ENCODE measurements around the gene MTMR12.

DNA sequence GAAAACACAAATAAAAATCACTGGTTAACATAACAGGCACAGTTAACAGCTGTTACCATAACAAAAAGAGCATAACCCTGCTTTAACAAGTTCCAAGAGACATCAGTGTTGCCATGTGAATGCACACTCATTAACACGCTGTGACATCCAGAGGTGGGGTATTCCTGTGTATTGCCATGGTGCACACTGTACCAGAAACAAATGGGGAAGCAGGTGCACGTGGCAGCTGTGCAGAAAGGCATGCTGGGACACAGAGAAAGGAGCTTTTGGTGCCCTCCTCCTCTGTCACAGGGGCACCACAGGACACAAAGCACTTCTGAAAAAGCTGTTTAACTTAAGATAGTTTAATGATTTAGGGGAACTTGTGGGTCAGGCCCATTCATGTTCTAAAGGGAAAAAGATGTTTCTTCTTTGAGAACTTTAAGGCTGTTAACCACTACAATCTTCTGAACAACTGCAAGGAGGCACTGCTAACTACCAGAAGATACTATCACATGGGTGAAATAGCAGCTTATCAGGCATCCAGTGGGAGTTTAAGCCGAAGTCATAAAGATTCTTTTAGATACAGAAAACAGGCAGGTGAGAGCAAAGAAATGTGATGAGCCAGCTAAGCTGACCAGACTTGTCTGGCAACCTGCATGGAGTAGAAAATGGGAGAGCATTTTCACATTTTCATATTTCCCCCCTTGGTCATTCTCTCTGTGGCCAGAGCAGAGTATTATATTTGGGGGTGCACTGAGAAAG, 82.2 kb downstream of the MTMR12 start:
- TF ChIP-seq, protein P1, sequence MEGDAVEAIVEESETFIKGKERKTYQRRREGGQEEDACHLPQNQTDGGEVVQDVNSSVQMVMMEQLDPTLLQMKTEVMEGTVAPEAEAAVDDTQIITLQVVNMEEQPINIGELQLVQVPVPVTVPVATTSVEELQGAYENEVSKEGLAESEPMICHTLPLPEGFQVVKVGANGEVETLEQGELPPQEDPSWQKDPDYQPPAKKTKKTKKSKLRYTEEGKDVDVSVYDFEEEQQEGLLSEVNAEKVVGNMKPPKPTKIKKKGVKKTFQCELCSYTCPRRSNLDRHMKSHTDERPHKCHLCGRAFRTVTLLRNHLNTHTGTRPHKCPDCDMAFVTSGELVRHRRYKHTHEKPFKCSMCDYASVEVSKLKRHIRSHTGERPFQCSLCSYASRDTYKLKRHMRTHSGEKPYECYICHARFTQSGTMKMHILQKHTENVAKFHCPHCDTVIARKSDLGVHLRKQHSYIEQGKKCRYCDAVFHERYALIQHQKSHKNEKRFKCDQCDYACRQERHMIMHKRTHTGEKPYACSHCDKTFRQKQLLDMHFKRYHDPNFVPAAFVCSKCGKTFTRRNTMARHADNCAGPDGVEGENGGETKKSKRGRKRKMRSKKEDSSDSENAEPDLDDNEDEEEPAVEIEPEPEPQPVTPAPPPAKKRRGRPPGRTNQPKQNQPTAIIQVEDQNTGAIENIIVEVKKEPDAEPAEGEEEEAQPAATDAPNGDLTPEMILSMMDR (IDR thresholded peaks at IDR 0.05): no peak
- TF ChIP-seq EZH2 (IDR thresholded peaks at IDR 0.05; ENCODE audit: borderline replicate concordance, insufficient read depth, low read depth, low read length, poor library complexity, severe bottlenecking): no peak
